IMR-90 (cell line): ENCODE data around the gene DNAJC30. TPM values are rescaled to one million over a fixed set of nuclear protein-coding genes. Genes with fewer than 3 reads are reported as not detected.

ENCODE experiments used
- ATAC-seq: fragments of 200-7000 bp; cut with Tn5 transposase; 2 replicates; pipeline ENCODE4 v1.9.1; 2020; ENCODE audit warnings: low read depth, mild to moderate bottlenecking, moderate library complexity
- BruUV-seq: library from RNA; stranded (reverse); fragments of 400-500 nt; replicated peaks from 2 replicates; lab custom pipeline; 2021; lab: Mats Ljungman, UMichigan
- CTCF ChIA-PET: fragments of 300-600 bp; formaldehyde crosslinking; extraction: SDS; loops from one replicate; lab custom pipeline; 2021; ENCODE audit warnings: antibody characterized with exemption; lab: Yijun Ruan, JAX
- POLR2A ChIA-PET: fragments of 300-600 bp; sonication (Branson Sonifier 250); formaldehyde crosslinking; loops from one replicate; lab custom pipeline; 2022; ENCODE audit warnings: antibody characterized with exemption; ENCODE audit not compliant: unreplicated experiment; lab: Charles Lee
- DNase-seq: peaks from one replicate; pipeline ENCODE4 v3.0.0; 2013
- H2AFZ ChIP-seq: replicated peaks from 2 replicates; pipeline ENCODE3; 2013; ENCODE audit warnings: low read length, mild to moderate bottlenecking; ENCODE audit not compliant: poor library complexity
- H2AK5ac ChIP-seq: 2 replicates; pipeline ENCODE4 v1.6.1; 2013; ENCODE audit warnings: low read depth, low read length, inconsistent platforms
- H2AK9ac ChIP-seq: replicated peaks from 2 replicates; pipeline ENCODE3; 2013; ENCODE audit warnings: mild to moderate bottlenecking, low read depth, low read length, moderate library complexity; ENCODE audit not compliant: poor library complexity
- H2BK120ac ChIP-seq: 2 replicates; pipeline ENCODE4 v1.6.1; 2013; ENCODE audit warnings: low read depth, low read length, inconsistent platforms
- H2BK15ac ChIP-seq: 3 replicates; pipeline ENCODE4 v1.6.1; 2013; ENCODE audit warnings: low read depth, low read length, inconsistent platforms
- H2BK20ac ChIP-seq: 2 replicates; pipeline ENCODE4 v1.6.1; 2013; ENCODE audit warnings: low read depth, mild to moderate bottlenecking, inconsistent platforms, low read length, moderate library complexity
- H2BK5ac ChIP-seq: 2 replicates; pipeline ENCODE4 v1.6.1; 2013; ENCODE audit warnings: mild to moderate bottlenecking, low read depth, low read length, inconsistent platforms; ENCODE audit not compliant: poor library complexity, severe bottlenecking
- H3K14ac ChIP-seq: replicated peaks from 2 replicates; pipeline ENCODE4 v1.6.1; 2013; ENCODE audit warnings: low read depth, low read length, inconsistent platforms
- H3K18ac ChIP-seq: 2 replicates; pipeline ENCODE4 v1.6.1; 2013; ENCODE audit warnings: low read depth, low read length, control low read depth
- H3K23ac ChIP-seq: 2 replicates; pipeline ENCODE4 v1.6.1; 2013; ENCODE audit warnings: low read depth, low read length, inconsistent platforms
- H3K27ac ChIP-seq: 2 replicates; pipeline ENCODE4 v1.5.1; 2013; ENCODE audit warnings: mild to moderate bottlenecking, control low read depth, low read length; ENCODE audit not compliant: insufficient read depth
- H3K27me3 ChIP-seq: 2 replicates; pipeline ENCODE4 v1.6.1; 2013; ENCODE audit warnings: low read length; ENCODE audit not compliant: control insufficient read depth, insufficient read depth
- H3K36me3 ChIP-seq: 2 replicates; pipeline ENCODE4 v1.6.1; 2013; ENCODE audit warnings: low read length, mixed read lengths; ENCODE audit not compliant: control insufficient read depth, insufficient read depth
- H3K4ac ChIP-seq: 2 replicates; pipeline ENCODE4 v1.6.1; 2013; ENCODE audit warnings: low read depth, low read length, inconsistent platforms
- H3K4me1 ChIP-seq: 2 replicates; pipeline ENCODE4 v1.6.1; 2013; ENCODE audit warnings: low read length, mixed read lengths; ENCODE audit not compliant: control insufficient read depth, insufficient read depth
- H3K4me2 ChIP-seq: 2 replicates; pipeline ENCODE4 v1.6.1; 2013; ENCODE audit warnings: low read depth, mild to moderate bottlenecking, control low read depth, low read length, moderate library complexity
- H3K4me3 ChIP-seq: 2 replicates; pipeline ENCODE4 v1.5.1; 2013; ENCODE audit warnings: low read depth, mild to moderate bottlenecking, control low read depth, low read length, moderate library complexity; ENCODE audit not compliant: insufficient read depth
- H3K56ac ChIP-seq: 2 replicates; pipeline ENCODE4 v1.6.1; 2013; ENCODE audit warnings: low read length, inconsistent platforms; ENCODE audit not compliant: insufficient read depth; ENCODE audit errors: extremely low read depth
- H3K79me1 ChIP-seq, 2 experiments: 2 replicates each; pipeline ENCODE4 v1.6.1; 2013; ENCODE audit warnings: low read length in 2 of 2, inconsistent platforms in 1 of 2, low read depth in 1 of 2
- H3K9ac ChIP-seq: 2 replicates; pipeline ENCODE4 v1.6.1; 2013; ENCODE audit warnings: low read depth, low read length, control low read depth
- H3K9me1 ChIP-seq: 2 replicates; pipeline ENCODE4 v1.6.1; 2013; ENCODE audit warnings: low read length, inconsistent platforms; ENCODE audit not compliant: insufficient read depth
- H3K9me3 ChIP-seq: 2 replicates; pipeline ENCODE4 v1.6.1; 2013; ENCODE audit warnings: low read length; ENCODE audit not compliant: control insufficient read depth, insufficient read depth
- H4K20me1 ChIP-seq: 2 replicates; pipeline ENCODE4 v1.6.1; 2013; ENCODE audit warnings: low read length, inconsistent platforms; ENCODE audit not compliant: insufficient read depth
- H4K5ac ChIP-seq: 2 replicates; pipeline ENCODE4 v1.6.1; 2013; ENCODE audit warnings: mild to moderate bottlenecking, low read depth, low read length, control low read depth
- H4K8ac ChIP-seq, 2 experiments: 2 replicates each; pipeline ENCODE4 v1.6.1; 2013; ENCODE audit warnings: low read depth in 2 of 2, low read length in 2 of 2, control low read depth in 1 of 2, inconsistent platforms in 1 of 2
- H4K91ac ChIP-seq: 2 replicates; pipeline ENCODE4 v1.6.1; 2013; ENCODE audit warnings: low read depth, low read length, inconsistent platforms; ENCODE audit not compliant: insufficient read depth
- CEBPB ChIP-seq: IDR thresholded peaks from 2 replicates; pipeline ENCODE4 v1.6.1; 2012; ENCODE audit warnings: low read depth, low read length, improper control_type of control experiment
- CTCF ChIP-seq: conservative IDR thresholded peaks from 2 replicates; pipeline ENCODE4 v1.5.1; 2012; ENCODE audit warnings: mild to moderate bottlenecking, low read depth, low read length, improper control_type of control experiment
- MAZ ChIP-seq: IDR thresholded peaks from 2 replicates; pipeline ENCODE4 v1.6.1; 2012; ENCODE audit warnings: low read depth, mild to moderate bottlenecking, low read length, improper control_type of control experiment, moderate library complexity, borderline replicate concordance
- NFE2L2 ChIP-seq: fragments of 150-350 bp; IDR thresholded peaks from 2 replicates; pipeline ENCODE4 v1.6.1; 2016; ENCODE audit warnings: low read depth, mild to moderate bottlenecking, low read length
- RFX5 ChIP-seq: IDR thresholded peaks from 2 replicates; pipeline ENCODE4 v1.8.0; 2012; ENCODE audit warnings: low read depth, mild to moderate bottlenecking, low read length, moderate library complexity
- WGBS, 2 experiments: methylation state at CpG; one replicate each; pipeline versions ENCODE4 v1.1.5 to v1.1.7; 2013; ENCODE audit warnings: missing lambda C conversion rate in 2 of 2; ENCODE audit not compliant: insufficient read length in 1 of 2; ENCODE audit errors: extremely low coverage in 2 of 2; 5-methylcytosine and 5-hydroxymethylcytosine counted together
- dilution Hi-C: fragments of 300-500 bp; cut with HindIII; formaldehyde crosslinking; loops from one replicate; pipeline ENCODE4 v1.14.3; 2018; ENCODE audit warnings: low sequenced_read_pairs; ENCODE audit not compliant: unreplicated experiment
- in situ Hi-C: fragments of 300-500 bp; cut with MboI; formaldehyde crosslinking; loops from 3 replicates; pipeline ENCODE4 v1.14.3; 2019; ENCODE audit warnings: low sequenced_read_pairs, inconsistent platforms, mixed read lengths
- intact Hi-C: fragments of 100-400 bp; cut with micrococcal nuclease; formaldehyde crosslinking; loops from 2 replicates; pipeline ENCODE4 v1.10.0; 2022
- polyA plus RNA-seq, 3 experiments: library from polyadenylated mRNA; depleted of rRNA; stranded (reverse); fragments of >200 nt; gene quantifications; 2 replicates each; pipeline ENCODE4 v1.2.3, GENCODE V29; 2012; ENCODE audit warnings: low replicate concordance in 1 of 3
- total RNA-seq: library from RNA; depleted of rRNA; stranded (reverse); fragments of >200 nt; gene quantifications from 2 replicates; pipeline ENCODE4 v1.2.3, GENCODE V29; 2012

The DNAJC30 gene
- total and polyA plus RNA-seq, 2 of the 4 experiments (the other 2 are of a cell fraction) = 1.6 to 9.0 TPM

- no peak overlapping the region for H3K4ac ChIP-seq
- no peaks in the 10 kb centered on the region for H3K9me1 ChIP-seq
- no peaks in the 10 kb centered on the region; the same call in 1 of the 2 replicates for H3K4me1 ChIP-seq
- TF ChIP-seq RFX5 (no peak), NFE2L2 (no peak), CEBPB (no peak), MAZ (no peak), CTCF (no peak)
- H3K56ac ChIP-seq = no peak overlapping the region
- BruUV-seq = no TSS peak
- dilution Hi-C loops = no loop called here
- WGBS, 2 experiments = 67% methylated on average over 3 of the region's 11 CpGs; no CpG with 5 or more reads in 1 of the 2 experiments
- no peak overlapping the region for H3K27ac ChIP-seq
- no peak overlapping the region for H3K4me2 ChIP-seq
- CTCF ChIA-PET = interaction anchor here (1.4 kb wide), 1 partner anchor 16 kb away, joined by 3 read pairs; no protein-coding TSS in a partner anchor
- H4K91ac ChIP-seq = no peak overlapping the region
- no peaks in the 10 kb centered on the region for H3K79me1 ChIP-seq
- no peak overlapping the region for H3K18ac ChIP-seq
- POLR2A ChIA-PET = no interaction called here
- intact Hi-C loops = no loop called here
- no peak for DNase-seq
- no peak overlapping the region for H2BK15ac ChIP-seq
- H4K8ac ChIP-seq = no peak overlapping the region
- no peak overlapping the region for H3K14ac ChIP-seq
- no peak overlapping the region for H3K9ac ChIP-seq
- peaks cover 43% of the 10 kb centered on the region for H3K27me3 ChIP-seq
- H4K5ac ChIP-seq = no peak overlapping the region
- H3K36me3 ChIP-seq = no peaks in the 10 kb centered on the region
- in situ Hi-C loops = no loop called here
- H3K4me3 ChIP-seq = no peak overlapping the region
- H2BK5ac ChIP-seq = no peak overlapping the region
- H4K20me1 ChIP-seq = no peaks in the 10 kb centered on the region
- no peaks in the 10 kb centered on the region for H3K9me3 ChIP-seq
- ATAC-seq = no peak
- H2BK120ac ChIP-seq = no peak overlapping the region
- no peak overlapping the region for H2AK9ac ChIP-seq
- no peak overlapping the region for H2AFZ ChIP-seq
- no peak overlapping the region for H2AK5ac ChIP-seq
- no peak overlapping the region for H2BK20ac ChIP-seq
- H3K23ac ChIP-seq = no peak overlapping the region
Observed at GRCh38 chr7:73652541-73652949, 30.7 kb downstream of the DNAJC30 start.
